HAP-1 (cell line): ENCODE results near the gene KCNE3.

Experiments
- DNase-seq, 2 experiments: peaks; one replicate each; pipeline ENCODE4 v3.0.0-alpha.2; 2016 to 2020; ENCODE audit warnings: low spot score in 2 of 2
- H3K27me3 ChIP-seq: fragments of 250-450 bp; sonication (Bioruptor Pico); 2 replicates; pipeline ENCODE4 v1.5.1; 2020; ENCODE audit warnings: low read depth, mild to moderate bottlenecking, moderate library complexity
- H3K36me3 ChIP-seq: fragments of 250-450 bp; sonication (Bioruptor Pico); replicated peaks from 2 replicates; pipeline ENCODE4 v1.5.1; 2020; ENCODE audit warnings: mild to moderate bottlenecking
- H3K4me1 ChIP-seq: fragments of 250-450 bp; sonication (Bioruptor Pico); 2 replicates; pipeline ENCODE4 v1.5.1; 2020; ENCODE audit warnings: mild to moderate bottlenecking
- H3K4me3 ChIP-seq: fragments of 250-450 bp; sonication (Bioruptor Pico); 2 replicates; pipeline ENCODE4 v1.5.1; 2020; ENCODE audit warnings: mild to moderate bottlenecking, moderate library complexity
- H3K9me3 ChIP-seq: fragments of 250-450 bp; sonication (Bioruptor Pico); 2 replicates; pipeline ENCODE4 v1.5.1; 2020; ENCODE audit warnings: mild to moderate bottlenecking, moderate library complexity
- in situ Hi-C: fragments of 300-500 bp; cut with MboI; formaldehyde crosslinking; loops from 3 replicates; pipeline ENCODE4 v1.14.3; 2020; ENCODE audit warnings: low sequenced_read_pairs, inconsistent platforms, mixed read lengths

KCNE3 gene

GRCh38 chr11:74464746-74465145 is 2.6 kb downstream of the KCNE3 start:
- Histone ChIP-seq H3K4me3 (no peak overlapping the region), H3K36me3 (no peaks in the 10 kb centered on the region), H3K27me3 (no peaks in the 10 kb centered on the region), H3K4me1 (no peaks in the 10 kb centered on the region), H3K9me3 (no peaks in the 10 kb centered on the region)
- in situ Hi-C loops: loop anchor here (5.0 kb wide), 2 partner anchors 108 to 207 kb away; no protein-coding TSS in a partner anchor
- no peak for DNase-seq

- in situ Hi-C loops: loop anchor here (5.0 kb wide), 2 partner anchors 109 to 206 kb away; no protein-coding TSS in a partner anchor
- Histone ChIP-seq H3K9me3 (no peaks in the 10 kb centered on the region), H3K27me3 (no peaks in the 10 kb centered on the region), H3K36me3 (no peaks in the 10 kb centered on the region), H3K4me1 (no peaks in the 10 kb centered on the region), H3K4me3 (no peak overlapping the region)
- DNase-seq: no peak
Observed at GRCh38 chr11:74463216-74463615, 4.1 kb downstream of the KCNE3 start.

- H3K4me3 ChIP-seq: no peak overlapping the region
- in situ Hi-C loops: loop anchor here (5.0 kb wide), 2 partner anchors 110 to 205 kb away; no protein-coding TSS in a partner anchor
- H3K27me3 ChIP-seq: no peaks in the 10 kb centered on the region
- no peak for DNase-seq
- no peaks in the 10 kb centered on the region for H3K4me1 ChIP-seq
- H3K9me3 ChIP-seq: no peaks in the 10 kb centered on the region
- no peaks in the 10 kb centered on the region for H3K36me3 ChIP-seq
Observed at GRCh38 chr11:74462631-74463030, 4.7 kb downstream of the KCNE3 start.

- no peaks in the 10 kb centered on the region for H3K36me3 ChIP-seq
- H3K4me3 ChIP-seq: no peak overlapping the region
- H3K27me3 ChIP-seq: no peaks in the 10 kb centered on the region
- in situ Hi-C loops: loop anchor here (5.0 kb wide), 2 partner anchors 110 to 205 kb away; no protein-coding TSS in a partner anchor
- H3K9me3 ChIP-seq: no peaks in the 10 kb centered on the region
- no peaks in the 10 kb centered on the region for H3K4me1 ChIP-seq
- peak in 1 of 2 experiments; percentile 20 for DNase-seq
Observed at GRCh38 chr11:74462009-74462408, 5.3 kb downstream of the KCNE3 start.

- DNase-seq: no peak
- Histone ChIP-seq H3K4me3 (no peak overlapping the region), H3K9me3 (no peaks in the 10 kb centered on the region), H3K27me3 (no peaks in the 10 kb centered on the region), H3K36me3 (no peaks in the 10 kb centered on the region), H3K4me1 (no peaks in the 10 kb centered on the region)
- in situ Hi-C loops: loop anchor here (5.0 kb wide), 2 partner anchors 112 to 203 kb away; no protein-coding TSS in a partner anchor
Observed at GRCh38 chr11:74460481-74461154, 6.7 kb downstream of the KCNE3 start.

GRCh38 chr11:74460065-74460464 is 7.3 kb downstream of the KCNE3 start:
- Histone ChIP-seq H3K27me3 (no peaks in the 10 kb centered on the region), H3K4me1 (no peaks in the 10 kb centered on the region), H3K9me3 (no peaks in the 10 kb centered on the region), H3K36me3 (no peaks in the 10 kb centered on the region), H3K4me3 (no peak overlapping the region)
- in situ Hi-C loops: loop anchor here (5.0 kb wide), 2 partner anchors 112 to 203 kb away; no protein-coding TSS in a partner anchor
- DNase-seq: no peak

GRCh38 chr11:74459584-74459983 is 7.8 kb downstream of the KCNE3 start:
- in situ Hi-C loops: no loop called here
- Histone ChIP-seq H3K27me3 (no peaks in the 10 kb centered on the region), H3K4me3 (no peak overlapping the region), H3K36me3 (no peaks in the 10 kb centered on the region), H3K9me3 (no peaks in the 10 kb centered on the region), H3K4me1 (no peaks in the 10 kb centered on the region)
- no peak for DNase-seq

- Histone ChIP-seq H3K9me3 (no peaks in the 10 kb centered on the region), H3K36me3 (no peaks in the 10 kb centered on the region), H3K4me3 (no peak overlapping the region), H3K4me1 (no peaks in the 10 kb centered on the region), H3K27me3 (0 out of 2 replicates have a peak, but pooled peaks cover 1% of the 10 kb centered on the region)
- no peak for DNase-seq
- in situ Hi-C loops: no loop called here
Observed at GRCh38 chr11:74457356-74457755, 10.0 kb downstream of the KCNE3 start.

GRCh38 chr11:74453373-74453975 is 13.9 kb downstream of the KCNE3 start:
- H3K9me3 ChIP-seq: no peaks in the 10 kb centered on the region
- in situ Hi-C loops: no loop called here
- no peaks in the 10 kb centered on the region for H3K36me3 ChIP-seq
- H3K4me1 ChIP-seq: no peaks in the 10 kb centered on the region
- DNase-seq: peak; percentile 38 to 82
- H3K4me3 ChIP-seq: no peak overlapping the region
- H3K27me3 ChIP-seq: 0 out of 2 replicates have a peak, but pooled peaks cover 3% of the 10 kb centered on the region

GRCh38 chr11:74452366-74452765 is 15.0 kb downstream of the KCNE3 start:
- no peaks in the 10 kb centered on the region for H3K36me3 ChIP-seq
- in situ Hi-C loops: no loop called here
- H3K4me3 ChIP-seq: no peak overlapping the region
- H3K4me1 ChIP-seq: peaks cover 5% of the 10 kb centered on the region
- H3K27me3 ChIP-seq: 0 out of 2 replicates have a peak, but pooled peaks cover 3% of the 10 kb centered on the region
- no peaks in the 10 kb centered on the region for H3K9me3 ChIP-seq
- no peak for DNase-seq

GRCh38 chr11:74450318-74450717 is 17.0 kb downstream of the KCNE3 start:
- no peaks in the 10 kb centered on the region for H3K9me3 ChIP-seq
- no peak overlapping the region for H3K4me3 ChIP-seq
- peaks cover 5% of the 10 kb centered on the region for H3K4me1 ChIP-seq
- no peaks in the 10 kb centered on the region for H3K36me3 ChIP-seq
- H3K27me3 ChIP-seq: 0 out of 2 replicates have a peak, but pooled peaks cover 3% of the 10 kb centered on the region
- no peak for DNase-seq
- in situ Hi-C loops: no loop called here

GRCh38 chr11:74449369-74449931 is 17.9 kb downstream of the KCNE3 start:
- DNase-seq: peak; percentile 67 to 79
- Histone ChIP-seq H3K4me3 (no peak overlapping the region), H3K9me3 (no peaks in the 10 kb centered on the region), H3K4me1 (peaks cover 5% of the 10 kb centered on the region), H3K27me3 (0 out of 2 replicates have a peak, but pooled peaks cover 3% of the 10 kb centered on the region), H3K36me3 (no peaks in the 10 kb centered on the region)
- in situ Hi-C loops: no loop called here

GRCh38 chr11:74447720-74448119 is 19.6 kb downstream of the KCNE3 start:
- Histone ChIP-seq H3K4me1 (peaks cover 5% of the 10 kb centered on the region), H3K27me3 (0 out of 2 replicates have a peak, but pooled peaks cover 3% of the 10 kb centered on the region), H3K36me3 (no peaks in the 10 kb centered on the region), H3K9me3 (no peaks in the 10 kb centered on the region), H3K4me3 (no peak overlapping the region)
- peak in 1 of 2 experiments; percentile 35 for DNase-seq
- in situ Hi-C loops: no loop called here

- H3K36me3 ChIP-seq: no peaks in the 10 kb centered on the region
- H3K9me3 ChIP-seq: no peaks in the 10 kb centered on the region
- in situ Hi-C loops: no loop called here
Observed at GRCh38 chr11:74446532-74446938, 20.8 kb downstream of the KCNE3 start.

More at GRCh38 chr11:74446532-74446938, 20.8 kb downstream of the KCNE3 start:
- no peak for DNase-seq
- Histone ChIP-seq H3K27me3 (no peaks in the 10 kb centered on the region), H3K4me1 (peaks cover 5% of the 10 kb centered on the region), H3K4me3 (no peak overlapping the region)
